ENCODE results near the gene COL27A1. TPM values are rescaled to one million over a fixed set of nuclear protein-coding genes. Genes with fewer than 3 reads are reported as not detected.

The COL27A1 gene
- total RNA-seq, 5 donors from 2014 or later (not counting 1 experiment from before 2014, with no cell fraction given): 0.53 to 1.7 (median 0.95) TPM

- H3K9me3 Mint-ChIP-seq: no peaks in the 10 kb centered on the region
- DNase-seq (no peak), ATAC-seq (replicated peaks in 1 of 4) (no peak)
- peaks cover 4 to 31% of the 10 kb centered on the region in 2 experiments for H3K27me3 ChIP-seq (replicated peaks in 1 of 2; ENCODE audit: control insufficient read depth in 2 of 2, extremely low read depth in 1 of 2, insufficient read depth in 2 of 2, low read length in 1 of 2)
- H3K4me1 Mint-ChIP-seq: no peaks in the 10 kb centered on the region
- no peak overlapping the region for H3K27ac Mint-ChIP-seq
- no peak overlapping the region for H3K4me3 ChIP-seq (ENCODE audit: control insufficient read depth in 1 of 2, extremely low read depth in 1 of 2, low read length in 1 of 2)
- no peaks in the 10 kb centered on the region for H3K36me3 Mint-ChIP-seq
- H3K36me3 ChIP-seq (ENCODE audit: control insufficient read depth in 2 of 2, extremely low read depth in 1 of 2, insufficient read depth in 1 of 2, low read length in 1 of 2): no peaks in the 10 kb centered on the region
- H3K4me1 ChIP-seq (ENCODE audit: control insufficient read depth in 1 of 2, extremely low read depth in 1 of 2, insufficient read depth in 2 of 2, low read length in 2 of 2): no peaks in the 10 kb centered on the region
- H3K9me3 ChIP-seq: no peaks in the 10 kb centered on the region
- no peak overlapping the region for H3K4me3 Mint-ChIP-seq
- POLR2A ChIA-PET: no interaction called here
- WGBS (ENCODE audit: insufficient coverage): 38% methylated on average over 1 of the region's 1 CpG
- H3K27ac ChIP-seq (ENCODE audit: low read length): no peak overlapping the region
- CTCF ChIA-PET: no interaction called here
- peaks cover 25 to 38% of the 10 kb centered on the region in 2 donors for H3K27me3 Mint-ChIP-seq
Measured at GRCh38 chr9:114112325-114112724, 43.0 kb upstream of the COL27A1 start.

- H3K36me3 ChIP-seq (ENCODE audit: control insufficient read depth in 2 of 2, extremely low read depth in 1 of 2, insufficient read depth in 1 of 2, low read length in 1 of 2): no peaks in the 10 kb centered on the region
- ChIA-PET CTCF (interaction anchor here in 1 of 2 donors (0.5 kb wide), 1 partner anchor 633 kb away, joined by 3 read pairs; no protein-coding TSS in a partner anchor), POLR2A (no interaction called here)
- no peaks in the 10 kb centered on the region for H3K36me3 Mint-ChIP-seq
- ATAC-seq (replicated peaks in 1 of 4): no peak
- no peak overlapping the region for H3K27ac Mint-ChIP-seq
- DNase-seq: no peak
- H3K9me3 ChIP-seq: no peaks in the 10 kb centered on the region
- no peaks in the 10 kb centered on the region for H3K4me1 Mint-ChIP-seq
- H3K27ac ChIP-seq (ENCODE audit: low read length): no peak overlapping the region
- H3K4me3 Mint-ChIP-seq: no peak overlapping the region
- H3K4me1 ChIP-seq (ENCODE audit: control insufficient read depth in 1 of 2, extremely low read depth in 1 of 2, insufficient read depth in 2 of 2, low read length in 2 of 2): no peaks in the 10 kb centered on the region
- H3K9me3 Mint-ChIP-seq: no peaks in the 10 kb centered on the region
- peaks cover 30 to 44% of the 10 kb centered on the region in 2 donors for H3K27me3 Mint-ChIP-seq
- no peak overlapping the region for H3K4me3 ChIP-seq (ENCODE audit: control insufficient read depth in 1 of 2, extremely low read depth in 1 of 2, low read length in 1 of 2)
- H3K27me3 ChIP-seq (replicated peaks in 1 of 2; ENCODE audit: control insufficient read depth in 2 of 2, extremely low read depth in 1 of 2, insufficient read depth in 2 of 2, low read length in 1 of 2): peaks cover 5 to 31% of the 10 kb centered on the region in 2 experiments
- 59% methylated on average over 7 of the region's 10 CpGs for whole genome bisulfite sequencing (ENCODE audit: insufficient coverage)
Measured at GRCh38 chr9:114112778-114113584, 42.4 kb upstream of the COL27A1 start.

GRCh38 chr9:114114364-114114763, 41.0 kb upstream of the COL27A1 start:
- Mint-ChIP-seq H3K9me3 (no peaks in the 10 kb centered on the region), H3K27ac (no peak overlapping the region), H3K4me1 (no peaks in the 10 kb centered on the region), H3K27me3 (peaks cover 34 to 43% of the 10 kb centered on the region in 2 donors), H3K36me3 (no peaks in the 10 kb centered on the region), H3K4me3 (no peak overlapping the region)
- WGBS (ENCODE audit: insufficient coverage): 67% methylated on average over 1 of the region's 2 CpGs
- no peaks in the 10 kb centered on the region for H3K36me3 ChIP-seq (ENCODE audit: control insufficient read depth in 2 of 2, extremely low read depth in 1 of 2, insufficient read depth in 1 of 2, low read length in 1 of 2)
- DNase-seq (no peak), ATAC-seq (replicated peaks in 1 of 4) (no peak)
- H3K4me1 ChIP-seq (ENCODE audit: control insufficient read depth in 1 of 2, extremely low read depth in 1 of 2, insufficient read depth in 2 of 2, low read length in 2 of 2): no peaks in the 10 kb centered on the region
- H3K27me3 ChIP-seq (replicated peaks in 1 of 2; ENCODE audit: control insufficient read depth in 2 of 2, extremely low read depth in 1 of 2, insufficient read depth in 2 of 2, low read length in 1 of 2): peaks cover 5 to 27% of the 10 kb centered on the region in 2 experiments
- POLR2A ChIA-PET: no interaction called here
- H3K27ac ChIP-seq (ENCODE audit: low read length): no peak overlapping the region
- CTCF ChIA-PET: no interaction called here
- no peaks in the 10 kb centered on the region for H3K9me3 ChIP-seq
- no peak overlapping the region for H3K4me3 ChIP-seq (ENCODE audit: control insufficient read depth in 1 of 2, extremely low read depth in 1 of 2, low read length in 1 of 2)

- Histone ChIP-seq H3K9me3 (no peaks in the 10 kb centered on the region), H3K27me3 (replicated peaks in 1 of 2; ENCODE audit: control insufficient read depth in 2 of 2, extremely low read depth in 1 of 2, insufficient read depth in 2 of 2, low read length in 1 of 2) (peaks cover 5 to 32% of the 10 kb centered on the region in 2 experiments), H3K27ac (ENCODE audit: low read length) (no peak overlapping the region), H3K4me1 (ENCODE audit: control insufficient read depth in 1 of 2, extremely low read depth in 1 of 2, insufficient read depth in 2 of 2, low read length in 2 of 2) (no peaks in the 10 kb centered on the region), H3K36me3 (ENCODE audit: control insufficient read depth in 2 of 2, extremely low read depth in 1 of 2, insufficient read depth in 1 of 2, low read length in 1 of 2) (no peaks in the 10 kb centered on the region), H3K4me3 (ENCODE audit: control insufficient read depth in 1 of 2, extremely low read depth in 1 of 2, low read length in 1 of 2) (no peak overlapping the region)
- DNase-seq: no peak
- no peaks in the 10 kb centered on the region for H3K4me1 Mint-ChIP-seq
- POLR2A ChIA-PET: no interaction called here
- H3K36me3 Mint-ChIP-seq: no peaks in the 10 kb centered on the region
- peaks cover 31 to 45% of the 10 kb centered on the region in 2 donors for H3K27me3 Mint-ChIP-seq
- no peak overlapping the region for H3K4me3 Mint-ChIP-seq
- no peaks in the 10 kb centered on the region for H3K9me3 Mint-ChIP-seq
- 95% methylated on average over 4 of the region's 9 CpGs for WGBS (ENCODE audit: insufficient coverage)
- CTCF ChIA-PET: interaction anchor here in 1 of 2 donors (0.6 kb wide), 1 partner anchor 175 kb away, joined by 3 read pairs; no protein-coding TSS in a partner anchor
- H3K27ac Mint-ChIP-seq: no peak overlapping the region
- no peak for ATAC-seq (replicated peaks in 1 of 4)
Measured at GRCh38 chr9:114115654-114116125, 39.6 kb upstream of the COL27A1 start.

- Mint-ChIP-seq H3K27me3 (peaks cover 28 to 45% of the 10 kb centered on the region in 2 donors), H3K4me3 (no peak overlapping the region), H3K36me3 (no peaks in the 10 kb centered on the region), H3K27ac (no peak overlapping the region), H3K9me3 (no peaks in the 10 kb centered on the region), H3K4me1 (no peaks in the 10 kb centered on the region)
- POLR2A ChIA-PET: no interaction called here
- H3K4me1 ChIP-seq (ENCODE audit: control insufficient read depth in 1 of 2, extremely low read depth in 1 of 2, insufficient read depth in 2 of 2, low read length in 2 of 2): no peaks in the 10 kb centered on the region
- H3K27ac ChIP-seq (ENCODE audit: low read length): no peak overlapping the region
- 81% methylated on average over 10 of the region's 12 CpGs for WGBS (ENCODE audit: insufficient coverage)
- CTCF ChIA-PET: no interaction called here
- no peaks in the 10 kb centered on the region for H3K36me3 ChIP-seq (ENCODE audit: control insufficient read depth in 2 of 2, extremely low read depth in 1 of 2, insufficient read depth in 1 of 2, low read length in 1 of 2)
- H3K4me3 ChIP-seq (ENCODE audit: control insufficient read depth in 1 of 2, extremely low read depth in 1 of 2, low read length in 1 of 2): no peak overlapping the region
- ATAC-seq (replicated peaks in 1 of 4): no peak
- no peak for DNase-seq
- no peaks in the 10 kb centered on the region for H3K9me3 ChIP-seq
- peaks cover 5 to 32% of the 10 kb centered on the region in 2 experiments for H3K27me3 ChIP-seq (replicated peaks in 1 of 2; ENCODE audit: control insufficient read depth in 2 of 2, extremely low read depth in 1 of 2, insufficient read depth in 2 of 2, low read length in 1 of 2)
Measured at GRCh38 chr9:114116126-114116747, 39.1 kb upstream of the COL27A1 start.

- H3K27me3 ChIP-seq (replicated peaks in 1 of 2; ENCODE audit: control insufficient read depth in 2 of 2, extremely low read depth in 1 of 2, insufficient read depth in 2 of 2, low read length in 1 of 2): peaks cover 5 to 27% of the 10 kb centered on the region in 2 experiments
- H3K4me3 ChIP-seq (ENCODE audit: control insufficient read depth in 1 of 2, extremely low read depth in 1 of 2, low read length in 1 of 2): no peak overlapping the region
- H3K4me1 Mint-ChIP-seq: no peaks in the 10 kb centered on the region
- no peaks in the 10 kb centered on the region for H3K9me3 Mint-ChIP-seq
- CTCF ChIA-PET: no interaction called here
- DNase-seq (no peak), ATAC-seq (replicated peaks in 1 of 4) (no peak)
- H3K4me1 ChIP-seq (ENCODE audit: control insufficient read depth in 1 of 2, extremely low read depth in 1 of 2, insufficient read depth in 2 of 2, low read length in 2 of 2): no peaks in the 10 kb centered on the region
- H3K27me3 Mint-ChIP-seq: peaks cover 27 to 39% of the 10 kb centered on the region in 2 donors
- H3K4me3 Mint-ChIP-seq: no peak overlapping the region
- H3K27ac Mint-ChIP-seq: no peak overlapping the region
- no peaks in the 10 kb centered on the region for H3K36me3 Mint-ChIP-seq
- H3K27ac ChIP-seq (ENCODE audit: low read length): no peak overlapping the region
- WGBS (ENCODE audit: insufficient coverage): 59% methylated on average over 4 of the region's 7 CpGs
- no peaks in the 10 kb centered on the region for H3K36me3 ChIP-seq (ENCODE audit: control insufficient read depth in 2 of 2, extremely low read depth in 1 of 2, insufficient read depth in 1 of 2, low read length in 1 of 2)
- POLR2A ChIA-PET: no interaction called here
- no peaks in the 10 kb centered on the region for H3K9me3 ChIP-seq
Measured at GRCh38 chr9:114117614-114117995, 37.7 kb upstream of the COL27A1 start.

Measured in T-cell (primary cell).